ENCODE results near the gene EFCAB11. TPM values are rescaled to one million over a fixed set of nuclear protein-coding genes. Genes with fewer than 3 reads are reported as not detected.
"Not testable (repeated sequence)": the region's sequence is repeated elsewhere in the genome, so short reads cannot be mapped to it uniquely, and the experiment has no call there.

The EFCAB11 gene
- total and polyA plus RNA-seq, 3 experiments from 2014 or later, result 2.0 to 12.1 (median 9.8) TPM

DNA sequence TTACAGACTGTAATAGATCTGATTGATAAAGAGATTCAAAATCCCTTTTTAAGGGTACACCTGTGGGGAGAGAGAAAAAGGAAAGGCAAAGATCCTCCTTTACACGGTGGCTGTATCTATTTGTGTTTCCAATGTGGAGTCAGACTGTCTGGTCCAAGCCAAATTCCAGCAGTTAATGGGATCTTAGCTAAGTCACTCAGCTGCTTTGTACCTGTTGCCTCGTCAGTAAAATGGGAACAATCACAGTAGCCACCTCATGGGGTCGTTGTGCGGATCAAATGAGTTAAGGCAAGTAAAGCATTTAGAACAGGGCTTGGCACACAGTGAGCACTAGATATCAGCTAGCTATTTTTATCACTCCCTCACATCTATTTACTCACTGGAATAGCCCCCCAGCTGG, 46.9 kb downstream of the EFCAB11 start:
- Mint-ChIP-seq H3K27me3 (peaks cover 3 to 11% of the 10 kb centered on the region in 2 donors), H3K27ac (no peak overlapping the region), H3K4me1 (peaks cover 13 to 24% (median 16%) of the 10 kb centered on the region in 3 donors), H3K4me3 (no peak overlapping the region), H3K9me3 (no peaks in the 10 kb centered on the region), H3K36me3 (no peaks in the 10 kb centered on the region)
- no peaks in the 10 kb centered on the region for H3K36me3 ChIP-seq (ENCODE audit: insufficient read depth, low read length)
- POLR2A ChIA-PET, result no interaction called here
- H3K4me1 ChIP-seq (ENCODE audit: insufficient read depth, low read length), result no peaks in the 10 kb centered on the region
- H3K27me3 ChIP-seq (ENCODE audit: insufficient read depth, low read length, poor library complexity, severe bottlenecking), result no peaks in the 10 kb centered on the region
- no peaks in the 10 kb centered on the region for H3K9me3 ChIP-seq (ENCODE audit: low read length)
- DNase-seq, result no peak
- CTCF ChIA-PET, result no interaction called here
- H3K4me3 ChIP-seq (ENCODE audit: low read length), result no peak overlapping the region
- H3K27ac ChIP-seq (ENCODE audit: low read depth, low read length), result no peak overlapping the region

GRCh38 chr14:89906000-89906399, 48.5 kb downstream of the EFCAB11 start:
- CTCF ChIA-PET, result interaction anchor here (1.2 kb wide), 1 partner anchor 879 kb away, joined by 4 read pairs; no protein-coding TSS in a partner anchor
- Histone ChIP-seq H3K36me3 (ENCODE audit: insufficient read depth, low read length) (no peaks in the 10 kb centered on the region), H3K9me3 (ENCODE audit: low read length) (no peaks in the 10 kb centered on the region), H3K4me1 (ENCODE audit: insufficient read depth, low read length) (no peaks in the 10 kb centered on the region), H3K27ac (ENCODE audit: low read depth, low read length) (no peak overlapping the region), H3K4me3 (ENCODE audit: low read length) (no peak overlapping the region), H3K27me3 (ENCODE audit: insufficient read depth, low read length, poor library complexity, severe bottlenecking) (no peaks in the 10 kb centered on the region)
- Mint-ChIP-seq H3K4me3 (no peak overlapping the region), H3K36me3 (no peaks in the 10 kb centered on the region), H3K27ac (no peak overlapping the region), H3K9me3 (no peaks in the 10 kb centered on the region), H3K27me3 (peaks cover 4 to 8% of the 10 kb centered on the region in 2 donors), H3K4me1 (peaks cover 13 to 28% (median 19%) of the 10 kb centered on the region in 3 donors)
- DNase-seq, result no peak
- POLR2A ChIA-PET, result no interaction called here

- CTCF ChIA-PET, result no interaction called here
- no peaks in the 10 kb centered on the region for H3K36me3 ChIP-seq (ENCODE audit: insufficient read depth, low read length)
- no peaks in the 10 kb centered on the region for H3K36me3 Mint-ChIP-seq
Measured at GRCh38 chr14:89903340-89903952, 51.1 kb downstream of the EFCAB11 start.

DNA sequence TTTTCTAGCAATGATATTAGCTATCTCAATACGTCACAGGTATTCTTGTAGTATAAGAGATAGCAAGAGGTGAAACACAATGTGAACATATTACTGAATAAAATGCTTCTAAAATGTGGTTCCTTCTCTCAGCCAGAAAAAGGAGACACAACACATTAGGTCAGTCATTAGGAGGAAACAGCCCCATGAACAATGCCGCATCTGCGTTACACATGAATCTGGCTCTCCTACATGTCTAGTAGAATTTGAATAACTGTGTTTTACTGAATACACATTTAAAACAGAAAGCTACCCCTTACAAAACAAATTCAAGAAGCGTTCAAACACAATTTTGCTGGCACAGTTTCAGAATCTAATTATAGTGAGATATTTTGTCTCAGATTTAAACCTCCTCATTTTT, 51.6 kb downstream of the EFCAB11 start:
- Mint-ChIP-seq H3K4me3 (peak overlapping the region in 6 of 7 donors; percentile 42 to 65 (median 57)), H3K27ac (peak overlapping the region in 1 of 8 donors; percentile 12), H3K9me3 (no peaks in the 10 kb centered on the region), H3K27me3 (peaks cover 3 to 8% of the 10 kb centered on the region in 2 donors), H3K4me1 (peaks cover 13 to 28% (median 19%) of the 10 kb centered on the region in 3 donors), H3K36me3 (no peaks in the 10 kb centered on the region)
- Histone ChIP-seq H3K4me3 (ENCODE audit: low read length) (no peak overlapping the region), H3K27me3 (ENCODE audit: insufficient read depth, low read length, poor library complexity, severe bottlenecking) (no peaks in the 10 kb centered on the region), H3K4me1 (ENCODE audit: insufficient read depth, low read length) (no peaks in the 10 kb centered on the region), H3K27ac (ENCODE audit: low read depth, low read length) (no peak overlapping the region), H3K9me3 (ENCODE audit: low read length) (no peaks in the 10 kb centered on the region), H3K36me3 (ENCODE audit: insufficient read depth, low read length) (no peaks in the 10 kb centered on the region)
- ChIA-PET POLR2A (interaction anchor here (0.6 kb wide), 1 partner anchor 14 kb away, joined by 3 read pairs; no protein-coding TSS in a partner anchor), CTCF (no interaction called here)
- DNase-seq, result no peak

More at GRCh38 chr14:89903340-89903952, 51.1 kb downstream of the EFCAB11 start:
- POLR2A ChIA-PET, result interaction anchor here (0.6 kb wide), 1 partner anchor 13 kb away, joined by 3 read pairs; no protein-coding TSS in a partner anchor
- H3K4me1 Mint-ChIP-seq, result peaks cover 13 to 28% (median 19%) of the 10 kb centered on the region in 3 donors
- Histone ChIP-seq H3K4me3 (ENCODE audit: low read length) (no peak overlapping the region), H3K27me3 (ENCODE audit: insufficient read depth, low read length, poor library complexity, severe bottlenecking) (no peaks in the 10 kb centered on the region), H3K9me3 (ENCODE audit: low read length) (no peaks in the 10 kb centered on the region), H3K27ac (ENCODE audit: low read depth, low read length) (no peak overlapping the region), H3K4me1 (ENCODE audit: insufficient read depth, low read length) (no peaks in the 10 kb centered on the region)
- peak in 1 of 5 donors; percentile 11 for DNase-seq
- H3K27ac Mint-ChIP-seq, result peak overlapping the region in 1 of 8 donors; percentile 12
- no peaks in the 10 kb centered on the region for H3K9me3 Mint-ChIP-seq
- peak overlapping the region in 6 of 7 donors; percentile 42 to 65 (median 57) for H3K4me3 Mint-ChIP-seq
- peaks cover 3 to 8% of the 10 kb centered on the region in 2 donors for H3K27me3 Mint-ChIP-seq

DNA sequence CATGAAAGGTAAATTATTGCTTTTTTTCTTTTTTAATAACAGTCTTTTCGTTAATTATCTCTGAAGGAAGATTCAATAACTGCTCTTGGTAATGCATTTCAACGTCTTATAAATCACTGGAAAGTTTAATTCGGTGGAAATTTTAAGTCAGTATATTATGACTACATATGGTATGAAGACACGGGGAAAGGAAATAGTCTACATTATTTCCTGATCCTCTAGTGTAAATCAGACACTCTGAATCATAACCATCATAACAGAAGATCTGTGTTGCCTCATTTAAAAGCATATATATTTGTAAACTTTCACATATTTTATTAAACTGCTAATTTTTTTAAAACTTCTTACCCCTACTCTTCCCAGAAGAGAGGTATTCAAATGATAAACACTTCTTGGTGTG, 53.7 kb downstream of the EFCAB11 start:
- no peaks in the 10 kb centered on the region for H3K27me3 ChIP-seq (ENCODE audit: insufficient read depth, low read length, poor library complexity, severe bottlenecking)
- Mint-ChIP-seq H3K27ac (no peak overlapping the region), H3K4me1 (peaks cover 13 to 28% (median 19%) of the 10 kb centered on the region in 3 donors), H3K4me3 (no peak overlapping the region), H3K27me3 (peaks cover 2 to 8% of the 10 kb centered on the region in 2 donors), H3K9me3 (no peaks in the 10 kb centered on the region), H3K36me3 (peaks cover 0 to under 1% (median 0%) of the 10 kb centered on the region in 3 donors)
- no peak overlapping the region for H3K27ac ChIP-seq (ENCODE audit: low read depth, low read length)
- ChIA-PET CTCF (interaction anchor here (1.5 kb wide), 1 partner anchor 859 kb away, joined by 3 read pairs; no protein-coding TSS in a partner anchor), POLR2A (no interaction called here)
- H3K4me1 ChIP-seq (ENCODE audit: insufficient read depth, low read length), result no peaks in the 10 kb centered on the region
- no peaks in the 10 kb centered on the region for H3K9me3 ChIP-seq (ENCODE audit: low read length)
- no peak overlapping the region for H3K4me3 ChIP-seq (ENCODE audit: low read length)
- DNase-seq, result no peak
- no peaks in the 10 kb centered on the region for H3K36me3 ChIP-seq (ENCODE audit: insufficient read depth, low read length)

- Histone ChIP-seq H3K4me3 (ENCODE audit: low read length) (no peak overlapping the region), H3K27me3 (ENCODE audit: insufficient read depth, low read length, poor library complexity, severe bottlenecking) (no peaks in the 10 kb centered on the region), H3K9me3 (ENCODE audit: low read length) (no peaks in the 10 kb centered on the region), H3K36me3 (ENCODE audit: insufficient read depth, low read length) (no peaks in the 10 kb centered on the region), H3K4me1 (ENCODE audit: insufficient read depth, low read length) (no peaks in the 10 kb centered on the region), H3K27ac (ENCODE audit: low read depth, low read length) (no peak overlapping the region)
- H3K36me3 Mint-ChIP-seq, result peaks cover 0 to 1% (median 0%) of the 10 kb centered on the region in 3 donors
- H3K27me3 Mint-ChIP-seq, result peaks cover 2% of the 10 kb centered on the region in 2 donors
- peak in 2 of 5 donors; percentile 3 to 13 for DNase-seq
- H3K27ac Mint-ChIP-seq, result no peak overlapping the region
- peaks cover 13 to 22% (median 19%) of the 10 kb centered on the region in 3 donors for H3K4me1 Mint-ChIP-seq
- ChIA-PET CTCF (interaction anchor here (0.6 to 1.5 kb wide), 2 partner anchors 852 to 858 kb away, joined by 3 read pairs; no protein-coding TSS in a partner anchor), POLR2A (no interaction called here)
- H3K9me3 Mint-ChIP-seq, result no peaks in the 10 kb centered on the region
- no peak overlapping the region for H3K4me3 Mint-ChIP-seq
Measured at GRCh38 chr14:89899917-89900663, 54.4 kb downstream of the EFCAB11 start.

DNA sequence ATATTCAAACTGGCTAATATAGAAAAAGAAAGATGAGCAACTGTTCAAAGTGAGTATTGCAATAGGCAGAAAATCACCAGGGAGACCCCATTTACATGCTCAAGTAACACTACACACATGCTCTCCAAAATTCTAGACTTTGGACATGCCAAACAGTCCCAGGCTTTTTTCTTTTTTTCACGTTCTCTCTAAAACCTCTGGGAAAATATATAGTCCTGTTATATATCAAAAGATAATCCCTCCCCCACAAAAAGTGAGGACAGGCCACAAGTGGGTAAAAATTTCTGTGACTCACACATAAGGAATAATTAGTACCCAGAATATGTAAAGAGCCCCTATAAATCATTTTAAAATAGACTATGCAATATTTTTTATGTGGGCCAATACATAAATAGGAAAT, 55.2 kb downstream of the EFCAB11 start:
- no peak for DNase-seq
- Mint-ChIP-seq H3K4me1 (peaks cover 13 to 20% (median 19%) of the 10 kb centered on the region in 3 donors), H3K36me3 (peaks cover 0 to 1% (median 0%) of the 10 kb centered on the region in 3 donors), H3K4me3 (no peak overlapping the region), H3K27me3 (peaks cover 0 to 2% of the 10 kb centered on the region in 2 donors), H3K27ac (no peak overlapping the region), H3K9me3 (no peaks in the 10 kb centered on the region)
- Histone ChIP-seq H3K27me3 (ENCODE audit: insufficient read depth, low read length, poor library complexity, severe bottlenecking) (no peaks in the 10 kb centered on the region), H3K27ac (ENCODE audit: low read depth, low read length) (no peak overlapping the region), H3K4me1 (ENCODE audit: insufficient read depth, low read length) (no peaks in the 10 kb centered on the region), H3K36me3 (ENCODE audit: insufficient read depth, low read length) (no peaks in the 10 kb centered on the region), H3K9me3 (ENCODE audit: low read length) (no peaks in the 10 kb centered on the region), H3K4me3 (ENCODE audit: low read length) (no peak overlapping the region)
- ChIA-PET CTCF (interaction anchor here (0.6 to 1.5 kb wide), 4 partner anchors 16 to 857 kb away, joined by 3 to 5 read pairs (median 3); no protein-coding TSS in a partner anchor), POLR2A (no interaction called here)

GRCh38 chr14:89893388-89893787, 61.1 kb downstream of the EFCAB11 start:
- H3K27ac Mint-ChIP-seq; POLR2A ChIA-PET; H3K27me3 ChIP-seq (ENCODE audit: insufficient read depth, low read length, poor library complexity, severe bottlenecking); H3K9me3 ChIP-seq (ENCODE audit: low read length); DNase-seq; H3K4me3 Mint-ChIP-seq; H3K9me3 Mint-ChIP-seq; H3K27me3 Mint-ChIP-seq; CTCF ChIA-PET; H3K36me3 Mint-ChIP-seq; H3K4me3 ChIP-seq (ENCODE audit: low read length); H3K27ac ChIP-seq (ENCODE audit: low read depth, low read length); H3K36me3 ChIP-seq (ENCODE audit: insufficient read depth, low read length); H3K4me1 ChIP-seq (ENCODE audit: insufficient read depth, low read length); H3K4me1 Mint-ChIP-seq: not testable (repeated sequence)
